WERI-Rb-1 (cell line): ENCODE data around the gene PALD1.

Source experiments
- DNase-seq: peaks from one replicate; pipeline ENCODE4 v3.0.0-alpha.2; 2020
- H3K27ac ChIP-seq: fragments of 250-450 bp; sonication (Bioruptor Pico); 2 replicates; pipeline ENCODE4 v1.5.1; 2020; ENCODE audit warnings: mild to moderate bottlenecking, moderate library complexity
- H3K27me3 ChIP-seq: fragments of 250-450 bp; sonication (Bioruptor Pico); 2 replicates; pipeline ENCODE4 v1.5.1; 2021; ENCODE audit warnings: mild to moderate bottlenecking, low read depth, moderate library complexity; ENCODE audit not compliant: insufficient read depth, severe bottlenecking
- H3K36me3 ChIP-seq: fragments of 250-450 bp; sonication (Bioruptor Pico); 2 replicates; pipeline ENCODE4 v1.5.1; 2020; ENCODE audit warnings: mild to moderate bottlenecking, moderate library complexity
- H3K4me3 ChIP-seq: 2 replicates; pipeline ENCODE4 v1.5.1; 2011; ENCODE audit warnings: low read depth, mild to moderate bottlenecking, control low read depth, low read length
- H3K9me3 ChIP-seq: fragments of 250-450 bp; sonication (Bioruptor Pico); 2 replicates; pipeline ENCODE4 v1.5.1; 2021; ENCODE audit warnings: mild to moderate bottlenecking, moderate library complexity; ENCODE audit not compliant: severe bottlenecking
- CTCF ChIP-seq: IDR thresholded peaks from 2 replicates; pipeline ENCODE4 v1.5.1; 2011; ENCODE audit warnings: low read depth, mild to moderate bottlenecking, control low read depth, inconsistent platforms, low read length

Gene PALD1

GRCh38 chr10:70564901-70565351 lies 86.4 kb downstream of the PALD1 start:
- no peak overlapping the region for H3K27ac ChIP-seq
- no peaks in the 10 kb centered on the region for H3K27me3 ChIP-seq
- H3K4me3 ChIP-seq: no peak overlapping the region
- no peaks in the 10 kb centered on the region for H3K36me3 ChIP-seq
- H3K9me3 ChIP-seq: no peaks in the 10 kb centered on the region
- TF ChIP-seq CTCF: 0 out of 2 replicates have a peak, but pooled peaks have one; percentile 3
- DNase-seq: no peak

GRCh38 chr10:70565556-70566514 lies 87.3 kb downstream of the PALD1 start:
- Histone ChIP-seq H3K27me3 (no peaks in the 10 kb centered on the region), H3K27ac (no peak overlapping the region), H3K4me3 (no peak overlapping the region), H3K36me3 (no peaks in the 10 kb centered on the region), H3K9me3 (no peaks in the 10 kb centered on the region)
- DNase-seq: no peak
- TF ChIP-seq CTCF: no peak

GRCh38 chr10:70566515-70567290 lies 88.1 kb downstream of the PALD1 start:
- Histone ChIP-seq H3K4me3 (no peak overlapping the region), H3K36me3 (no peaks in the 10 kb centered on the region), H3K27me3 (no peaks in the 10 kb centered on the region), H3K27ac (no peak overlapping the region), H3K9me3 (no peaks in the 10 kb centered on the region)
- TF ChIP-seq CTCF: no peak
- no peak for DNase-seq

GRCh38 chr10:70567603-70568002 lies 89.0 kb downstream of the PALD1 start:
- H3K27me3 ChIP-seq: no peaks in the 10 kb centered on the region
- H3K9me3 ChIP-seq: no peaks in the 10 kb centered on the region
- H3K27ac ChIP-seq: no peak overlapping the region
- no peak overlapping the region for H3K4me3 ChIP-seq
- DNase-seq: no peak
- TF ChIP-seq CTCF: no peak
- no peaks in the 10 kb centered on the region for H3K36me3 ChIP-seq

GRCh38 chr10:70568113-70568512 lies 89.5 kb downstream of the PALD1 start:
- H3K9me3 ChIP-seq: no peaks in the 10 kb centered on the region
- H3K27ac ChIP-seq: no peak overlapping the region
- H3K4me3 ChIP-seq: no peak overlapping the region
- no peak for TF ChIP-seq CTCF
- no peaks in the 10 kb centered on the region for H3K36me3 ChIP-seq
- no peaks in the 10 kb centered on the region for H3K27me3 ChIP-seq
- no peak for DNase-seq
